ENCODE measurements around the gene YBEY.

The YBEY gene

DNA sequence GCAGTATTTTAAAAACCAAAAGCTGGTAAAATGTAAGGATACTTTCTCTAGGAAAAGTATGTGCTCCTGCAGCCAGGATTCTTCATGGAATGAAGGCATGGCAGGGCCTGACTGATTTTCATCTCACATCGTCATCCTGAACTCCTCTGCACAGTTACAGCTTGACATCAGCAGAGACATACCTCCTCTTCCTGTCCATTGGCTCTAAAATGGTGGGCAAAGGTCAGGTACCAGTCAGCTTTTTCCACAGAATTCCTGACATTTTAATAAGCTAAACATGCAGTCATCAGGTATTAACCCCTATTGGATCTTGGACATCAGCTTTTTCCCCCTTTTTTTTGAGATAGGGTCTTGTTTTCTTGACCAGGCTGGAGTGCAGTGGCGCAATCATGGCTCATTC lies 43.7 kb downstream of the YBEY start:
- ATAC-seq: no peak

DNA sequence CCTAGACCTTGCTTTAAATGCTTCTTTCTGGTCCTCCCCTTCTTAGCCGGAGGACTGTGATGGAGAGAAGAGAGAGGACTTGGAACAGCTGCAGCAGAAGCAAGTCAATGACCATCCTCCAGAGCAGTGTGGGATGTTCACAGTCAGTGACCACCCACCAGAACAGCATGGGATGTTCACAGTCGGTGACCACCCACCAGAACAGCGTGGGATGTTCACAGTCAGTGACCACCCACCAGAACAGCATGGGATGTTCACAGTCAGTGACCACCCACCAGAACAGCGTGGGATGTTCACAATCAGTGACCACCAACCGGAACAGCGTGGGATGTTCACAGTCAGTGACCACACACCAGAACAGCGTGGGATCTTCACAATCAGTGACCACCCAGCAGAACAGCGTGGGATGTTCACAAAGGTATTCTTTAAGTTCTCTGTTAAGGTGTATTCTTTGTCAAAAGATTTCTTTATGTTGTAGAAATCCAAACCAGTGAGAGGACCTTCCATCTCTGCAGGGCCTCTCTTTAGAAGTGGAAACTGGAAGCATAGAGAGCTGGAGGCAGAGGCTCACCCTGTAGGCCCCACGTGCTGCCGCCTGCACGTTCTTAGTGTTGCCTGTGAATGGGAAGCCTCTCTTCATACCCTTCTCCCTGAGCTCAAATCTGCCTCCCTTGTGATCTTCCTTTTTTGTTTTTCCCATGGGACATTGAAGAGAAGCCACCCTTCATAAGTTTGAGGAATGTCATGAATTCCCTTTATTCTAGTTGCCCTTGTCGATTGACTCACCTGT lies 48.4 kb downstream of the YBEY start:
- no peak for ATAC-seq

DNA sequence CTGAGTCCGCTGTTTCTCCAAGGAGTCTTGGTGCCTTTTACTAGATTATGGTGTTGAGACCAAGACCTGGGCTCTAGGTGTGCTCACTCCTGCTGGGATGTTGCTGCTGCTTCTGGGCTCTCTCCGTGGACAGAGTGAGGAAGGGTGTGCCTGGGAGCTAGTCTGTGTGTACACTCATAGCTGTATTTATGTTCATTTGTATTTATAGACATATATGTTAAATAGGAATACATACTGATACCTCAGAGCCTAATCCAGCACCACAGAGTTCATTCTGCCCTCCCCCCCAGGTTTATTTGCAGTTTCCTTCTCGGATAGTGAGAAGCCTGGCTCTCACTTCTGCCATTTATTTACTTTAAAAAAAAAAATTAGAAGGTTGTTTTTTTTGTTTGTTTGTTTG lies 50.5 kb downstream of the YBEY start:
- ATAC-seq: no peak

DNA sequence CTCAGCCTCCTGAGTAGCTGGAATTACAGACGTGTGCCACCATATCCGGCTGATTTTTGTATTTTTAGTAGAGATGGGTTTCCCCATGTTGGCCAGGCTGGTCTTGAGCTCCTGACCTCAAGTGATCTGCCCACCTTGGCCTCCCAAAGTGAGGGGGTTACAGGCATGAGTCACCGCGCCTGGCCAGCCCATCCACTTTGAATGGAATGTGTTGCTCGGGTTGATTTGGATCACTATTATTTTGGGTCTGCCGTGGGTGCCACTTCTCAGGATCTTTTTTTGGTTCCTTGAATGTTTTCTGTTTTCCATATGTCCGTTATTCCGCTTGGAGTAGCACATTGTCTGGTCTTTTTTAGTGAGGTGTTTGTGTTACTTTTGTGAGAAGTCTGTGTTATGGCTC lies 54.9 kb downstream of the YBEY start:
- no peak for ATAC-seq

DNA sequence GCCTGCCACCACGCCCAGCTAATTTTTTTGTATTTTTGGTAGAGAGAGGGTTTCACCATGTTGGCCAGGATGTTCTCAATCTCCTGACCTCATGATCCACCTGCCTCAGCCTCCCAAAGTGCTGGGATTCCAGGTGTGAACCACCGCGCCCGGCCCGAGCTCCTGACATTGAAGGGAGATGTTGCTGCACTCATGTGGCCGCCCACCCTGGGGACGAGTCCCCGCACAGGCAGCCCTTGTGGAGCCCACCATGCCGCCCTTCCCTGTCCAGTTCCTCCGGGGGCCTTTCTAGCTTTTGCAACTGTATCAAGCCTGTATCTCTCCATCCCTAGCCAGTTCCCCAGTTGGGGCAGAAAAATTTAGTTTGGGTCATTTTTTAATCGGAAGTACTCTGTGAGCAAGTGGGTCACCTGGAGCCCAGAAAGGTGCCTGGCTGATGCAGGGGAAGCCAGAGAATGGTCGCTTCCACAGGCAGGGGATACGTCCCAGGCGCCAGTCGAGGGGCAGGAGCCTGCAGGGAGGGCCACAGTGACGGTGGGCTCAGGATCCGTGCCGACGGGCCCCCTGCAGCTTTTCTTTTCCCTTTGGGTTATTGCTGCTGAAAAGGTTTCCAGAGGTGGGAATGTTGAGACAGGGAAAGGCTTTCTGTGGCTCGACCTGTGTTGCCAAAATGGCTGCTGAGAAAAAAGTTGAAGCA lies 58.2 kb downstream of the YBEY start:
- no peak for ATAC-seq

DNA sequence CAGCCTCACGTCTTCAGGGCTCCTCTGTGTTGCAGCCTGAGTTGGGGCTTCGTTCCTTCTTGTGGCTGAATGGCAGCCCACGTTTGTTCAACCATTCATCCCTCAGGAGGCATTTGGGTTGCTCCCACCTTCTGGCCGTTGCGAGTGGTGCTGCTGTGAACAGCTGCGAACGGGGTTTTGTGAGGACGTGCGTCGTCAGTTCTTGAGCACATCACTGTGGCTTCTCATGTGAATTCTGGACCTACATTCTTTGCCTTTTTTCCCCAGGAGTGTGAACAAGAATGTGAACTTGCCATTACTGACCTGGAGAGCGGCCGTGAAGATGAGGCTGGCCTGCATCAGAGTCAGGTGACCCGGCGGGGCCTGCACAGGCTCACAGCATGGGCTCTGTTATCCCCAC lies 59.7 kb downstream of the YBEY start:
- no peak for ATAC-seq

DNA sequence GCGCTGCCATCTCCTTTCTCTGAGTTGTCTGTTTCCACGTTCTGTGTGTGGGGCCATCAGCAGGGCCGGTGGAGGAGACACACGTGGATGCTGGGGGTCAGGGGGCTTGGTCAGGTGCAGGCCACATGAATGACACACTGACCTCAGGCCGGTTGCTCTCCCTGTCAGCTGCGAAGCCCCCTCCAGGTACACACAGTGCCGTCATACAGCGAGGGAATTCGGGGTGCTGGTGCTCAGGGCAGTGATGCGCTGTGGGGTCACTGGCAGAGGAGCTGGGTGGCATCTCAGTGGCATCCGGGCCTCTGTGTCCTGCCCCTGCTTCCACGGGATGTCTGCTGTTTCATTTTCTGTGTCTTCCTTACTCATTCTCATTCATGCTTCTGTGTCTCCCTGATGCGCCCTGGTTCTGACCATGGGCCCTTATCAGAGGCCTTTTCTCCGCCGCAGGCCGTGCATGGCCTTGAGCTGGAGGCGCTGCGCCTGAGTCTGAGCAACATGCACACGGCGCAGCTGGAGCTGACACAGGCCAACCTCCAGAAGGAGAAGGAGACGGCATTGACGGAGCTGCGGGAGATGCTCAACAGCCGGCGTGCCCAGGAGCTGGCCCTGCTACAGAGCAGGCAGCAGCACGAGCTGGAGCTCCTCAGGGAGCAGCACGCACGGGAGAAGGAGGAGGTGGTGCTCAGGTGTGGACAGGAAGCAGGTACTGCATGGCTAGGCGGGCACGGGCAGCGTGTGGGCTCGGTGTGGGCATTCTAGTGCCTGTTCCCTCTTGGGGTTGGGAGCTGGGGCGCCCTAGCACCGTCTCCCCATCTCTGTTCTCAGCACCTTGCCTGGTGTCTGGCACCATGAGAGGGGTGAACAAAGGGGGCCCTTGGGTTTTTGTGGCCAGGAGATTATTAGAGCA lies 60.4 kb downstream of the YBEY start:
- ATAC-seq: no peak

DNA sequence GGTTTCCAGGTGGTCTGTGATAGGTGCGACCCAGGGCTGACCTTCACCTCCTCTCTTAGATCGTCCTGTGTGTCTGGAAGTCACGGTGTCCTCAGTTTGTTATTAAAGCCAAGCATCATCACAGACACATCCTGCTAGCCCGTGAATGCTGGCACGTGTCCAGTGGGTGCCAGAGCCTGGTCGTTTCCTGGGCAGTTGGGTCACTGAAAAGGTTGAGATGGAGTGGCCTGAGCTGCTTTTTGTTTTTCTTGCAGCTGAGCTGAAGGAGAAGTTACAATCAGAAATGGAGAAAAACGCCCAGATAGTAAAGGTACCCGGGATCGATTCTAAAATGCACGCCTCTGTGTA lies 61.0 kb downstream of the YBEY start:
- no peak for ATAC-seq
